ENCODE measurements around the gene CYTH3. TPM values are rescaled to one million over a fixed set of nuclear protein-coding genes. Genes with fewer than 3 reads are reported as not detected.
"Not testable (repeated sequence)": the region's sequence is repeated elsewhere in the genome, so short reads cannot be mapped to it uniquely, and the experiment has no call there.

CYTH3 gene
- polyA plus RNA-seq, 6 donors from 2014 or later: 2.1 to 5.7 (median 2.7) TPM

- DNase-seq; ATAC-seq (ENCODE audit: low read depth in 2 of 2); H3K4me1 Mint-ChIP-seq; H3K27ac Mint-ChIP-seq; H3K9me3 Mint-ChIP-seq; H3K36me3 Mint-ChIP-seq; H3K4me3 Mint-ChIP-seq; H3K27me3 Mint-ChIP-seq: not testable (repeated sequence)
Observed at GRCh38 chr7:6291941-6292340, 19.5 kb upstream of the CYTH3 start.

DNA sequence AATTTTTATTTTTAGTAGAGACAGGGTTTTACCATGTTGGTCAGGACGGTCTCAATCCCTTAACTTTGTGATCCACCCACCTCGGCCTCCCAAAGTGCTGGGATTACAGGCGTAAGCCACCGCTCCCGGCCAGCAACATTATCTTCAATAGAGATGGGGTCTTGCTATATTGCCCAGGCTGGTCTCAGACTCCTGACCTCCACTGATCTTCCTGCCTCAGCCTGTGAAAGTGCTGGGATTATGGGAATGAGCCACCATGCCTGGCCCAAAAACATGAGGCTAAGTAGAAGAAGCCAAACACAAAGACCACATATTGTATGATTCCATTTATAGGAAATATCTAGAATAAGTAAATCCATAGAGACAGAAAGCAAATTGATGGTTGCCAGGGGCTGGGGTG is 19.1 kb upstream of the CYTH3 start:
- no peak overlapping the region for H3K27ac Mint-ChIP-seq

GRCh38 chr7:6290319-6290741 is 17.9 kb upstream of the CYTH3 start:
- Mint-ChIP-seq H3K4me3 (no peak overlapping the region), H3K4me1 (no peaks in the 10 kb centered on the region), H3K27me3 (no peaks in the 10 kb centered on the region), H3K36me3 (peaks cover 0 to 8% of the 10 kb centered on the region in 2 donors), H3K27ac (no peak overlapping the region), H3K9me3 (peaks cover 0 to 5% (median 0%) of the 10 kb centered on the region in 7 donors)
- no peak for DNase-seq
- no peak for ATAC-seq (ENCODE audit: low read depth in 2 of 2)

More for the DNA sequence above, 19.1 kb upstream of the CYTH3 start:
- Mint-ChIP-seq H3K4me1 (no peaks in the 10 kb centered on the region), H3K27me3 (no peaks in the 10 kb centered on the region), H3K4me3 (no peak overlapping the region), H3K9me3 (peaks cover 0 to 5% (median 0%) of the 10 kb centered on the region in 7 donors), H3K36me3 (peaks cover 0 to 8% of the 10 kb centered on the region in 2 donors)
- DNase-seq (no peak), ATAC-seq (ENCODE audit: low read depth in 2 of 2) (no peak)

DNA sequence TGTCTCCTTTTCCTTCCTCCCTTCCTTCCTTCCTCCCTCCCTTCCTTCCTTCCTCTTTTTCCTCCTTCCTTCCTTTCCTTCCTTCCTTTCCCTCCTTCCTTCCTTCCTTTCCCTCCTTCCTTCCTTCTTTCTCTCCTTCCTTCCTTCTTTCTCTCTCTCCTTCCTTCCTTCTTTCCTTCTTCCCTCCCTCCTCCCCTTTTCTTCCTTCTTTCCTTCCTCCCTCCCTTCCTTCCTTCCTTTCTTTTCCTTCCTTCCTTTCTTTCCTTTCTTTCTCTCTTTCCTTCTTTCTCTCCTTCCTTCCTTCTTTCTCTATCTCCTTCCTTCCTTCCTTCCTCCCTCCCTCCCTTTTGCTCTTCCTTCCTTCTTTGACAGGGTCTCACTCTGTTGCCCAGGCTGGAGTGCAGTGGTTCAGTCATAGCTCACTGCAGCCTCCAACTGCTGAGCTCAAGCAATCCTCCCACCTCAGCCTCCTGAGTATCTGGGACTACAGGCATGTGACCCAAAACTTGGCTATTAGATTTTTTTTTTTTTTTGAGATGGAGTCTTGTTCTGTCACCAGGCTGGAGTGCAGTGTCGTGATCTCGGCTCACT is 15.9 kb upstream of the CYTH3 start:
- Mint-ChIP-seq H3K4me1 (no peaks in the 10 kb centered on the region), H3K9me3 (peaks cover 0 to 5% (median 0%) of the 10 kb centered on the region in 7 donors), H3K27ac (peak overlapping the region in 1 of 6 donors; percentile 78), H3K36me3 (peaks cover 0 to 8% of the 10 kb centered on the region in 2 donors), H3K27me3 (no peaks in the 10 kb centered on the region), H3K4me3 (no peak overlapping the region)
- ATAC-seq (ENCODE audit: low read depth in 2 of 2) (no peak), DNase-seq (no peak)

DNA sequence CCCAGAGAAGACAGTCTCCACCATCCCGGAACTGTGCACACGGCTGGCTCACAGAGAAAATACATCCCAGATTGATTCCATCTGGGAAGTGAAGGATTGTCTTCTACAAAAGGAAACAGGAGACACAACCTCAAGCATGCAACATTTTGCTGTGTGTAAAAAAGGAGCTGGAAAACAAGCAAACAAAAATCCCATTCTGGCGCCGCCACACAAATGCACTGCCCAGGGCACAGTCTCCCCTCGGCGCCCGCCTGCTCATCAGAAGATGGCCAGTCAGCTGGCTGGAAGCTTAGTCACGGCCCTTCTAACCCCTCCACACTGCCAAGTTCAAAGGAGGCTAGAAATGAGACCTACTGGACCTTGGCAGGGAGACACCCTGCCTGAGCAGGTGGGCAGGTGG is 14.1 kb upstream of the CYTH3 start:
- H3K36me3 Mint-ChIP-seq: peaks cover 0 to 8% of the 10 kb centered on the region in 2 donors
- H3K4me1 Mint-ChIP-seq: no peaks in the 10 kb centered on the region
- no peak for ATAC-seq (ENCODE audit: low read depth in 2 of 2)
- no peak overlapping the region for H3K4me3 Mint-ChIP-seq
- no peak overlapping the region for H3K27ac Mint-ChIP-seq
- H3K9me3 Mint-ChIP-seq: peaks cover 0 to 5% (median 0%) of the 10 kb centered on the region in 7 donors
- no peak for DNase-seq
- no peaks in the 10 kb centered on the region for H3K27me3 Mint-ChIP-seq

- ATAC-seq (ENCODE audit: low read depth in 2 of 2) (no peak), DNase-seq (no peak)
- peaks cover 0 to 8% of the 10 kb centered on the region in 2 donors for H3K36me3 Mint-ChIP-seq
- H3K27me3 Mint-ChIP-seq: no peaks in the 10 kb centered on the region
- H3K9me3 Mint-ChIP-seq: peaks cover 0 to 5% (median 0%) of the 10 kb centered on the region in 7 donors
- H3K4me1 Mint-ChIP-seq: no peaks in the 10 kb centered on the region
- H3K27ac Mint-ChIP-seq: no peak overlapping the region
- no peak overlapping the region for H3K4me3 Mint-ChIP-seq
Observed at GRCh38 chr7:6284461-6285360, 12.3 kb upstream of the CYTH3 start.

GRCh38 chr7:6284055-6284400 is 11.6 kb upstream of the CYTH3 start:
- no peak for ATAC-seq (ENCODE audit: low read depth in 2 of 2)
- H3K27ac Mint-ChIP-seq: peak overlapping the region in 1 of 6 donors; percentile 26
- H3K36me3 Mint-ChIP-seq: peaks cover 0 to 8% of the 10 kb centered on the region in 2 donors

GRCh38 chr7:6283391-6284054 is 11.1 kb upstream of the CYTH3 start:
- ATAC-seq (ENCODE audit: low read depth in 2 of 2); H3K27me3 Mint-ChIP-seq; H3K4me1 Mint-ChIP-seq; H3K4me3 Mint-ChIP-seq; H3K27ac Mint-ChIP-seq; DNase-seq; H3K9me3 Mint-ChIP-seq; H3K36me3 Mint-ChIP-seq: not testable (repeated sequence)

More at GRCh38 chr7:6284055-6284400, 11.6 kb upstream of the CYTH3 start:
- DNase-seq: no peak
- peaks cover 0 to 5% (median 0%) of the 10 kb centered on the region in 7 donors for H3K9me3 Mint-ChIP-seq
- peak overlapping the region in 1 of 8 donors; percentile 31 for H3K4me3 Mint-ChIP-seq
- no peaks in the 10 kb centered on the region for H3K27me3 Mint-ChIP-seq
- no peaks in the 10 kb centered on the region for H3K4me1 Mint-ChIP-seq

DNA sequence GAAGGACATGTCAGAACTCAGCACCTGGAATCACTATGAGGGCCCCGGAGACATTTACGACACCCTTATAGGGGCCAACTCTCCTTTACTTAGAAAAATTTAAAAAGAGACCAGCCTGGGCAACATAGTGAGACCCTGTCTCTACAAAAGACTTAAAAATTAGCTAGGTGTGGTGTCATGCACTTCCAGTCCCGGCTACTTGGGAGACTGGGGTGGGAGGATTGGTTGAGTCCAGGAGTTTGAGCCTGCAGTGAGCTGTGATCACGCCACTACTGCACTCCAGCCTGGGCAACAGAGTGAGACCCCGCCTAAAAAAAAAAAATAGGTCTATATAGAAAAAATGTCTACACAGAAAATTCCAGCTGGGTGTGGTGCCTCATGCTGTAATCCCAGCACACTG is 7.5 kb upstream of the CYTH3 start:
- Mint-ChIP-seq H3K9me3 (peaks cover 0 to 2% (median 0%) of the 10 kb centered on the region in 7 donors), H3K4me1 (peaks cover 0 to 7% (median 0%) of the 10 kb centered on the region in 3 donors), H3K36me3 (no peaks in the 10 kb centered on the region), H3K27me3 (no peaks in the 10 kb centered on the region), H3K27ac (no peak overlapping the region), H3K4me3 (no peak overlapping the region)
- no peak for DNase-seq
- ATAC-seq (ENCODE audit: low read depth in 2 of 2): no peak

GRCh38 chr7:6279341-6279740 is 6.9 kb upstream of the CYTH3 start:
- peaks cover 0 to 1% (median 0%) of the 10 kb centered on the region in 7 donors for H3K9me3 Mint-ChIP-seq
- peaks cover 0 to 7% (median 0%) of the 10 kb centered on the region in 3 donors for H3K4me1 Mint-ChIP-seq
- H3K27me3 Mint-ChIP-seq: no peaks in the 10 kb centered on the region
- no peaks in the 10 kb centered on the region for H3K36me3 Mint-ChIP-seq
- peak overlapping the region in 1 of 6 donors; percentile 29 for H3K27ac Mint-ChIP-seq
- DNase-seq (no peak), ATAC-seq (ENCODE audit: low read depth in 2 of 2) (no peak)
- H3K4me3 Mint-ChIP-seq: no peak overlapping the region

DNA sequence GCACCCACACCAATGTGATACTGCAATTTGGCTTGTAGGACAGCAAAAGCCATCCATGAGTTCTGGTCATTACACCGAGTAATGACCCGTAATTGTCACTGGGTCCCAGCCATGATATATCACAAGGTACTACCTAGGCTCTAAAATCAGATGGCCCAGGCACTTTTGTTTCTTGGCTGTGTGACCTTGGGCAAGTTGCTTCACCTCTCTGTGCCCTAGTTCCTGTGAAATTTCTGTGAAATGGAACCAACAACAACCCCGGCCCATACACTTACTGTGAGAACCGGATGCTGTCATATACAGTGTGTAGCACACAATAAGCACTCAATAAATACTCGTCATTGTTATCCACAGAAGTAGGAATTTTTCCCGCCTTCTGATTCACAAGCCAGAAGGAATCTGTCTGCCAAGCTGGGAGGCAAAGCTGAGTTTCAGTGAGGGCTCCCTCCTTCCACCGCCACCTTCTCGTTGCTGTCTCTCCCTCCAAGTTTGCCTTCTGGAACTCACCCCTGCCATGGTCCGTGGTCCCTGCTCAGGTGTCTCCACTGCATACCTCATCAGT is 6.4 kb upstream of the CYTH3 start:
- no peaks in the 10 kb centered on the region for H3K36me3 Mint-ChIP-seq
- no peaks in the 10 kb centered on the region for H3K27me3 Mint-ChIP-seq
- H3K9me3 Mint-ChIP-seq: no peaks in the 10 kb centered on the region
- no peak for ATAC-seq (ENCODE audit: low read depth in 2 of 2)
- H3K27ac Mint-ChIP-seq: no peak overlapping the region
- DNase-seq: no peak
- H3K4me3 Mint-ChIP-seq: no peak overlapping the region
- H3K4me1 Mint-ChIP-seq: peaks cover 0 to 7% (median 0%) of the 10 kb centered on the region in 3 donors

- Mint-ChIP-seq H3K36me3 (no peaks in the 10 kb centered on the region), H3K27me3 (no peaks in the 10 kb centered on the region), H3K4me3 (peak overlapping the region in 1 of 8 donors; percentile 59), H3K27ac (no peak overlapping the region), H3K4me1 (peaks cover 0 to 18% (median 5%) of the 10 kb centered on the region in 3 donors), H3K9me3 (no peaks in the 10 kb centered on the region)
- DNase-seq: no peak
- ATAC-seq (ENCODE audit: low read depth in 2 of 2): no peak
Observed at GRCh38 chr7:6277476-6277875, 5.1 kb upstream of the CYTH3 start.

- ATAC-seq (ENCODE audit: low read depth in 2 of 2) (no peak), DNase-seq (no peak)
- no peaks in the 10 kb centered on the region for H3K27me3 Mint-ChIP-seq
- peak overlapping the region in 1 of 8 donors; percentile 59 for H3K4me3 Mint-ChIP-seq
- H3K27ac Mint-ChIP-seq: no peak overlapping the region
- no peaks in the 10 kb centered on the region for H3K9me3 Mint-ChIP-seq
- no peaks in the 10 kb centered on the region for H3K36me3 Mint-ChIP-seq
- peaks cover 0 to 19% (median 5%) of the 10 kb centered on the region in 3 donors for H3K4me1 Mint-ChIP-seq
Observed at GRCh38 chr7:6276911-6277408, 4.5 kb upstream of the CYTH3 start.
